GM12891 (cell line): Measurements from ENCODE around the gene PSKH1.

Experiments used
- POLR2A ChIP-seq: IDR thresholded peaks from 2 replicates; pipeline ENCODE4 v1.6.1; 2011; ENCODE audit warnings: low read depth, low read length, control low read depth
- TAF1 ChIP-seq: IDR thresholded peaks from 2 replicates; pipeline ENCODE4 v1.6.1; 2011; ENCODE audit warnings: low read depth, low read length, control low read depth

DNA sequence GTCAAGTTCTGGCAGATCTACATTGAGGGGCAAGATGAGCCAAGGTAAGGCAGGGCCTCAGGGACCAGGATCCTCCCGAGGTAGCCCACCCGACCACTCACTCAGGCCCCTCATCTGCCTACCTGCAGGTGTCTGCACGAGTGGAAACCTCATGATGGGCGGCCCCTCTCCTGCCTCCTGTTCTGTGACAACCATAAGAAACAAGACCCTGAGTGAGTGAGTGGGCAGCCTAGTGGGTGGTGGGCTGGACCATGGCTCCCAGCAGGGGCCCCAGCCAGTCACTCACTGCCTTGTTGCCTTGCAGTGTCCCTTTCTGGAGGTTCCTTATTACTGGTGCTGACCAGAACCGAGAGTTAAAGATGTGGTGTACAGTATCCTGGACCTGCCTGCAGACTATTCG, 14.8 kb upstream of the PSKH1 start:
- TF ChIP-seq POLR2A (no peak), TAF1 (no peak)
